GM19452 (cell line): Measurements from ENCODE around the gene TSPAN1.
"Not testable (repeated sequence)": the region's sequence is repeated elsewhere in the genome, so short reads cannot be mapped to it uniquely, and the experiment has no call there.

ENCODE experiments used
- ATAC-seq: cut with Tn5 transposase; IDR thresholded peaks from one replicate; pipeline ENCODE4 v1.9.1; 2021; ENCODE audit not compliant: unreplicated experiment

TSPAN1 gene

GRCh38 chr1:46215504-46215903 is 40.6 kb downstream of the TSPAN1 start:
- ATAC-seq: no peak

GRCh38 chr1:46218443-46218842 is 43.6 kb downstream of the TSPAN1 start:
- no peak for ATAC-seq

GRCh38 chr1:46219551-46220520 is 44.9 kb downstream of the TSPAN1 start:
- no peak for ATAC-seq

- no peak for ATAC-seq
These were observed 45.9 kb downstream of the TSPAN1 start for GRCh38 chr1:46220808-46221207.

- no peak for ATAC-seq
These were observed 46.9 kb downstream of the TSPAN1 start for GRCh38 chr1:46221749-46222148.

DNA sequence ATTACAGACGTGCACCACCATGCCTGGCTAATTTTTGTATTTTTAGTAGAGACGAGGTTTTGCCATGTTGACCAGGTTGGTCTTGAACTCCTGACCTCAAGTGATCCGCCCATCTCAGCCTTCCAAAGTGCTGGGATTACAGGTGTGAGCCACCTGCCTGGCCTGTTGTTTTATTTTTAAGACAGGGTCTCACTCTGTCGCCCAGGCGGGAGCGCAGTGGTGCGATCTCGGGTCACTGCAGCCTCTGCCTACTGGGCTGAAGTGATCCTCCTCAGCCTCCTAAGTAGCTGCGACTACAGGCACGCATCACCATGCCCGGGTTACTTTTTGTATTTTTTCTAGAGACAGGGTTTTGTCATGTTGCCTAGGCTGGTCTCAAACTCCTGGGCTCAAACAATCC is 48.2 kb downstream of the TSPAN1 start:
- ATAC-seq: not testable (repeated sequence)

- no peak for ATAC-seq
These were observed 48.6 kb downstream of the TSPAN1 start for GRCh38 chr1:46223472-46223943.

GRCh38 chr1:46224966-46225365 is 50.1 kb downstream of the TSPAN1 start:
- ATAC-seq: no peak

DNA sequence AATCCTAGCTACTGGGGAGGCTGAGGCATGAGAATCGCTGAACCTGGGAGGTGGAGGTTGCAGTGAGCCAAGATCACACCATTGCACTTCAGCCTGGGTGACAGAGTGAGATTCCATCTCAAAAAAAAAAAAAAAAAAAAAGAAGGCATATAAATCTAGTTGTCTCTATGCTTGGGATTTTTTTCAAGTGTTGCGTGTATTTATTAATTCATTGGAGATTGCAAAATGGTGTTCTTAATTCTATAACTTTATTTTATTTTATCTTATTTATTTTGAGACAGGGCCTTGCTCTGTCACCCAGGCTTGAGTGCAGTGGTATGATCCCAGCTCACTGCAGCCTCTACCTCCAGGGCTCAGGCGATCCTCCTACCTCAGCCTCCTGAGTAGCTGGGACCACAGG is 56.3 kb downstream of the TSPAN1 start:
- not testable (repeated sequence) for ATAC-seq
